Activated T-helper 17 cell treated with anti-CD3 and anti-CD28 coated beads, Interleukin-2, amount 50 U/mL, for 72 hours (primary cell): Measurements from ENCODE around the gene NDUFA11. TPM values are rescaled to one million over a fixed set of nuclear protein-coding genes. Genes with fewer than 3 reads are reported as not detected.
A peak's percentile ranks its signal among the peaks of the same experiment; 100 is the strongest.
"Not testable (repeated sequence)": the region's sequence is repeated elsewhere in the genome, so short reads cannot be mapped to it uniquely, and the experiment has no call there.

Experiments used
- ATAC-seq: fragments of 150-1000 bp; cut with Tn5 transposase; replicated peaks from 2 replicates; pipeline ENCODE4 v1.10.0; 2021; ENCODE audit warnings: mild to moderate bottlenecking, moderate library complexity
- H3K27ac Mint-ChIP-seq: one replicate; pipeline ENCODE4 v1.8.0; 2022; ENCODE audit warnings: mixed read lengths
- H3K27me3 Mint-ChIP-seq: one replicate; pipeline ENCODE4 v1.8.0; 2022; ENCODE audit warnings: mixed read lengths
- H3K36me3 Mint-ChIP-seq: one replicate; pipeline ENCODE4 v1.8.0; 2022; ENCODE audit warnings: low read depth, mild to moderate bottlenecking, mixed read lengths
- H3K4me1 Mint-ChIP-seq: one replicate; pipeline ENCODE4 v1.8.0; 2022; ENCODE audit warnings: mixed read lengths
- H3K4me3 Mint-ChIP-seq: one replicate; pipeline ENCODE4 v1.8.0; 2022; ENCODE audit warnings: mild to moderate bottlenecking, mixed read lengths
- H3K9me3 Mint-ChIP-seq: one replicate; pipeline ENCODE4 v1.8.0; 2022; ENCODE audit warnings: mixed read lengths
- total RNA-seq, 2 donors: library from RNA; stranded (reverse); gene quantifications; one replicate each; pipeline ENCODE4 v1.2.3, GENCODE V29; 2022

Gene NDUFA11
- total RNA-seq, 2 donors from 2014 or later, result 162 to 249 TPM

- H3K36me3 Mint-ChIP-seq, H3K9me3 Mint-ChIP-seq, H3K27ac Mint-ChIP-seq, H3K4me1 Mint-ChIP-seq, H3K27me3 Mint-ChIP-seq, ATAC-seq, H3K4me3 Mint-ChIP-seq: not testable (repeated sequence)
Observed at GRCh38 chr19:5874496-5874895, 29.1 kb downstream of the NDUFA11 start.

GRCh38 chr19:5873617-5874199, 29.9 kb downstream of the NDUFA11 start:
- Mint-ChIP-seq H3K4me1 (no peaks in the 10 kb centered on the region), H3K27ac (no peak overlapping the region), H3K27me3 (peaks cover 3% of the 10 kb centered on the region), H3K36me3 (no peaks in the 10 kb centered on the region), H3K4me3 (no peak overlapping the region), H3K9me3 (no peaks in the 10 kb centered on the region)
- ATAC-seq, result no peak

- Mint-ChIP-seq H3K36me3 (no peaks in the 10 kb centered on the region), H3K4me3 (no peak overlapping the region), H3K27me3 (no peaks in the 10 kb centered on the region), H3K9me3 (no peaks in the 10 kb centered on the region), H3K27ac (no peak overlapping the region), H3K4me1 (no peaks in the 10 kb centered on the region)
- no peak for ATAC-seq
Observed at GRCh38 chr19:5870986-5871394, 32.6 kb downstream of the NDUFA11 start.

GRCh38 chr19:5867201-5868136, 36.1 kb downstream of the NDUFA11 start:
- Mint-ChIP-seq H3K36me3 (no peaks in the 10 kb centered on the region), H3K4me1 (no peaks in the 10 kb centered on the region), H3K4me3 (no peak overlapping the region), H3K27me3 (no peaks in the 10 kb centered on the region), H3K9me3 (no peaks in the 10 kb centered on the region), H3K27ac (no peak overlapping the region)
- ATAC-seq, result no peak

- no peaks in the 10 kb centered on the region for H3K27me3 Mint-ChIP-seq
- H3K27ac Mint-ChIP-seq, result no peak overlapping the region
- H3K4me3 Mint-ChIP-seq, result no peak overlapping the region
- H3K4me1 Mint-ChIP-seq, result no peaks in the 10 kb centered on the region
- H3K36me3 Mint-ChIP-seq, result no peaks in the 10 kb centered on the region
- H3K9me3 Mint-ChIP-seq, result no peaks in the 10 kb centered on the region
- ATAC-seq, result no peak
Observed at GRCh38 chr19:5865772-5866171, 37.8 kb downstream of the NDUFA11 start.

- H3K4me1 Mint-ChIP-seq, result no peaks in the 10 kb centered on the region
- no peaks in the 10 kb centered on the region for H3K36me3 Mint-ChIP-seq
- no peaks in the 10 kb centered on the region for H3K9me3 Mint-ChIP-seq
- no peaks in the 10 kb centered on the region for H3K27me3 Mint-ChIP-seq
- ATAC-seq, result no peak
- H3K27ac Mint-ChIP-seq, result peak overlapping the region; percentile 65
- H3K4me3 Mint-ChIP-seq, result no peak overlapping the region
Observed at GRCh38 chr19:5864725-5865486, 38.7 kb downstream of the NDUFA11 start.

GRCh38 chr19:5864013-5864720, 39.4 kb downstream of the NDUFA11 start:
- no peak overlapping the region for H3K4me3 Mint-ChIP-seq
- H3K27me3 Mint-ChIP-seq, result no peaks in the 10 kb centered on the region
- no peak overlapping the region for H3K27ac Mint-ChIP-seq
- no peaks in the 10 kb centered on the region for H3K9me3 Mint-ChIP-seq
- H3K36me3 Mint-ChIP-seq, result no peaks in the 10 kb centered on the region
- no peak for ATAC-seq
- H3K4me1 Mint-ChIP-seq, result no peaks in the 10 kb centered on the region

- Mint-ChIP-seq H3K27me3 (no peaks in the 10 kb centered on the region), H3K9me3 (no peaks in the 10 kb centered on the region), H3K4me3 (no peak overlapping the region), H3K4me1 (no peaks in the 10 kb centered on the region), H3K27ac (no peak overlapping the region), H3K36me3 (no peaks in the 10 kb centered on the region)
- ATAC-seq, result no peak
Observed at GRCh38 chr19:5863030-5863665, 40.4 kb downstream of the NDUFA11 start.

- Mint-ChIP-seq H3K27ac (no peak overlapping the region), H3K4me3 (no peak overlapping the region), H3K4me1 (no peaks in the 10 kb centered on the region), H3K27me3 (no peaks in the 10 kb centered on the region), H3K36me3 (no peaks in the 10 kb centered on the region), H3K9me3 (no peaks in the 10 kb centered on the region)
- ATAC-seq, result no peak
Observed at GRCh38 chr19:5857203-5858081, 46.1 kb downstream of the NDUFA11 start.

- not testable (repeated sequence) for H3K4me3 Mint-ChIP-seq, H3K9me3 Mint-ChIP-seq
Observed at GRCh38 chr19:5855151-5855550, 48.4 kb downstream of the NDUFA11 start.

GRCh38 chr19:5854121-5854520, 49.5 kb downstream of the NDUFA11 start:
- not testable (repeated sequence) for H3K4me1 Mint-ChIP-seq, H3K9me3 Mint-ChIP-seq, H3K27ac Mint-ChIP-seq, H3K27me3 Mint-ChIP-seq, H3K4me3 Mint-ChIP-seq, ATAC-seq, H3K36me3 Mint-ChIP-seq

More at GRCh38 chr19:5855151-5855550, 48.4 kb downstream of the NDUFA11 start:
- not testable (repeated sequence) for H3K4me1 Mint-ChIP-seq, ATAC-seq, H3K27ac Mint-ChIP-seq, H3K27me3 Mint-ChIP-seq, H3K36me3 Mint-ChIP-seq

- Mint-ChIP-seq H3K27ac (no peak within 1 kb of the TSS), H3K36me3 (no peaks in the 10 kb centered on the region), H3K9me3 (no peaks in the 10 kb centered on the region), H3K4me3 (no peak within 1 kb of the TSS), H3K4me1 (no peaks in the 10 kb centered on the region), H3K27me3 (no peaks in the 10 kb centered on the region)
- no peak for ATAC-seq
Observed at GRCh38 chr19:5851302-5851701, 52.3 kb downstream of the NDUFA11 start, which contains the start of gene FUT3. TSS of gene FUT3 (minus strand) at chr19:5851449.

- no peak for ATAC-seq
Observed at GRCh38 chr19:5850743-5851293, 52.8 kb downstream of the NDUFA11 start.

More at GRCh38 chr19:5850743-5851293, 52.8 kb downstream of the NDUFA11 start:
- Mint-ChIP-seq H3K36me3 (no peaks in the 10 kb centered on the region), H3K4me1 (no peaks in the 10 kb centered on the region), H3K27ac (no peak overlapping the region), H3K27me3 (no peaks in the 10 kb centered on the region), H3K4me3 (no peak overlapping the region), H3K9me3 (no peaks in the 10 kb centered on the region)
